GM21390 (cell line): Measurements from ENCODE around the gene RHEB.
"Not testable (repeated sequence)": the region's sequence is repeated elsewhere in the genome, so short reads cannot be mapped to it uniquely, and the experiment has no call there.

Experiments
- ATAC-seq: cut with Tn5 transposase; IDR thresholded peaks from one replicate; pipeline ENCODE4 v1.9.1; 2021; ENCODE audit not compliant: unreplicated experiment

The RHEB gene, protein sequence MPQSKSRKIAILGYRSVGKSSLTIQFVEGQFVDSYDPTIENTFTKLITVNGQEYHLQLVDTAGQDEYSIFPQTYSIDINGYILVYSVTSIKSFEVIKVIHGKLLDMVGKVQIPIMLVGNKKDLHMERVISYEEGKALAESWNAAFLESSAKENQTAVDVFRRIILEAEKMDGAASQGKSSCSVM

DNA sequence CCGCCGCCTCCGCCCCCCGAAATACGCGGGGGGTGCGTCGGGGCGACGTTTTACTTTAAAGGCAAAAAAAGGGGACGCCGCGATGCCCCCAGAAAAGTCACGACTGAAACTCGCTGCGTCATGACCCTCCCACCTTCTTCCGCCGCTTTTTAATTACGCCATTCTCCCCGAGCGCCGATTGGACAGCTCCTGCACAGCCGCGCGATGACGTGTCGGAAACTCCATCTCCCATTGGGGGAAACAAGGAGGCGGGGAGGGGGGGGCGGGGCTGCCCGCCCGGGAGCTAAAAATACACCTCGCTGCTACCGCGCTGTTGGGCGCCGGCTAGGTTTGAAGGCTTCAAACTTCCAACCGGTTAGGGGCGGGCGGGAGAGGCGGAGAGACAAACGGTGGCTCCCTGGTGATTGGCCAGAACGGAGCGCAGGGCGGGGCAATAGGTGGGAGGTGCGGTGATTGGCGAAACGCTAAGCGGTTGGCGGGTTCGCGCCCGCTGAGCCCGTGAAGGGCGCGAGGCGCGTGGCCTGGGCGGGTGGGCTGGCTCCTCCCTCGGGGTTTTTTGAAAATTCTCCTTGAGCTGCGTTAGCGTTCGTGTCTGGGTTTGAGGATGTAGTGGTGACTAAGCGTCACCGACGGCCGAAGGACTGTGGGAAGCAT lies at the start of gene RHEB:
Gene RHEB (minus strand): TSS at position 131 of the 654 bp plus-strand sequence. CDS start 384 bp downstream, outside the sequence.
- ATAC-seq, result peak; percentile 79

DNA sequence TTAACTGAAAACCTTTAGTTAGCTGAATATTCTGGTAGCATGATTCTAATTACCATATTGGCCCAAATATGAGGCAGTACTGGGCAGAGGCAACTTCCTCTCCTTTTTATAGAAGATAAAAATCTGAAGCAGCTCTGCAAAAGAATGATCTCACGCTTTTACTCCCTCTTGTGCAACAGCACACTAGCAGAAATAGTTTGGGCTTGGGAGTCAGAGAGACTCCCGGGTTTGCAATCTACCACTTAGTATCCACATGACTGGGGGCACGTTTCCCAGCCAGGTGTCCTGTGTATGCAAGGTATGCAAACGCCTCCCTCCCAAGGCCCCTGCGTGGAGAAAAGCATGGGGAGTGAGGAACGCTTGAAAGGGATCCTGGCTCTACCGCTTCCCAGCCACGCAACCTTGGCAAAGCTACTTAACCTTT lies 47.2 kb upstream of the RHEB start:
- ATAC-seq, result no peak

DNA sequence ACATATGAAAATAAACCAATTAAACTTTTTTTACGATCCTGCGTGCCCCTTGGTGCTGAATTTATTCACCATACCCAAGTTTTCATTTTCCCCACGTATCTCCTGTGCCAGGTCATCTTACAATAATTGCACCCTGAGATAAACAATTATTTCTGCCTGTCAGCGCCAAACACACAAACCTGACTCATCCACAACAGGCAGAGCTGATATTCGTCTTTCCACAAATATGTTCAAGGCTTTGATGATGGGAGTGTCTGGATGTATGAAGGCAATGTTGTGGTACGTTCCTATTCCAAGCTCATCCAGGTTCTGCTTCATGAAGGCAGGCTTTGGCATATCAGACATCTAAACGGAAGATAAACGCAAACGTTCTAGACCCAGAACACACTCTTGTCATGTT lies 45.8 kb upstream of the RHEB start:
- no peak for ATAC-seq

DNA sequence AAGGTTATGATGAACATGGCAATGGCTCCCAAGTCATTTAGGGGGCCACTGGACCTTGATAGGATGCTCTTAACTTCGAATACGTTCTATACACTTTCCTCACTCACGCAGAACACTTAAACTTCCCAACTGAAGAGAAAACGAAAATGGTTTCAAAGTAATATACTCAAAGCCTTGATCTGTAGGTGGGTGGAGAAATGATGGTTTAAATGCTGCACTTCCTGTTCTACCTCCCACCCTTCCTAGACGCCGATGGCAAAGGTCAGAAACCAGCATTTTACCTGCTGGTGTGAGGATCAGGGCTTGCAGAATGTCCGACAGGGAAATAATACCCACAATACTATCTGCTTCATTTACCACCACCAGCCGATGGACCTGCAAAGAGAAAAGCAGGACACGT lies 40.5 kb upstream of the RHEB start:
- ATAC-seq, result no peak

DNA sequence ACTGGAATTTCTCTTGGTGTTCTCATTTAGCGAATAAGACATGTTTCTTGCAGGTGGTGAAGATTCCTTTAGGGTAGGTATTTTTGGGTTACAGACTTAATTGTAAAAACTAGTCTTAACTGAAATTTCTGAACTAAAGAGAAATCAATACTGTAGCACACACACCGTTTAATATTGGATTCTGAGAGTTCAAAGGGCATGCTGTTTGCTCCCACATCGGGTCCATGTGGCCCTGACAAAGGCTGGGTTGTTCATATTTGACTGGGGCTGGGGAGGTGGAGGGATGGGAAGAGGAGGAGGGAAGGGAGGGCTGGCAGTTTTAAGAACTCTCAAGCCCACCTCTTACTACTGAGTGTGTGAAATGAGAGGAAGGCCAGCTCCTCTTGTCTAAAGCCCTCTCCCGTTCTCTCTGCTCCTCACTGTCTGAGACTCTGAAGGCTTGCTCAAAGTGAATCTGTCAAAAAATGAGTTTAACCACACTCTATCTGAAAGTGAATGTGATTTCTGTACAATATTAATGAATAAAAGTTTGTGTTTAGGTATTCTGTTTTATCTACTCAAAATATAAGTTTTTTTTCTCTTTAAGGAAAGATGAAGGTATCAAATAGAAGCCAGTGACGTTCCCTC lies 40.0 kb upstream of the RHEB start:
- no peak for ATAC-seq

DNA sequence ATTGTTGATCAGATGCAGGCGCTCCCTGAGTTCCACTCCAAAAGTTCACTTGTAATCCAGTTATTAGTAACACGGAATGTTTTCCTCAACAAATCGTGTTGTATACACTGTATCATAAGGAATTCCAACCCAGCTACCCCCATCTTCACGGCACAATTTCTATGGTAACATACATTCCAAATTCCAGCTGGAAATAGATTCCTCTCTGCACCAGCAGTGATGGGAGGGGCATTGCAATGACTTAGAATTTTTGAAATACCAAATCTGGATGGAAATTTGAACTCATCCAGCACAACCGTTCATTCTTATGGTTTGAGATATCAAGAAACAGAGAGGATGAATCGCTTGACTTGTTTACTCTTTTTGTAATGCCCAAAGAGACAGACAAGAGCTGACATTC lies 38.9 kb upstream of the RHEB start:
- ATAC-seq, result no peak

DNA sequence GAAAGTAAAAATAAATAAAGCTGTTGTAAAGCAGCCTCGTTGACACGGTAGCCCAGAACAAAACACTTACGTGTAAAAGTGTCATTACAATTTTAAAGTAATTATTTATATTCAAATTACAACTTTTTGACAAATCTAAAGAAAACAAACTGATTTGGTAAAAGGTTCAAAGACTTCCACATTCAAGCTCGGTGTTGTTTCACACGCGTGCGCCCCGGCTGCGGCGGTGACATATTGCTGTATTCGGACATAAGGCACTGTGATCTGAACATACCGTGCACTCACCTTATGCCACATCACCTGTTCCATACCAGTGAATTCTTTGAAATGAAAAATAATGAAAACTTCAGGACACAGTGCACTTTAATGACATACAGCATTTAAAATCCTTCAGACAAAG lies 36.9 kb upstream of the RHEB start:
- ATAC-seq, result no peak

DNA sequence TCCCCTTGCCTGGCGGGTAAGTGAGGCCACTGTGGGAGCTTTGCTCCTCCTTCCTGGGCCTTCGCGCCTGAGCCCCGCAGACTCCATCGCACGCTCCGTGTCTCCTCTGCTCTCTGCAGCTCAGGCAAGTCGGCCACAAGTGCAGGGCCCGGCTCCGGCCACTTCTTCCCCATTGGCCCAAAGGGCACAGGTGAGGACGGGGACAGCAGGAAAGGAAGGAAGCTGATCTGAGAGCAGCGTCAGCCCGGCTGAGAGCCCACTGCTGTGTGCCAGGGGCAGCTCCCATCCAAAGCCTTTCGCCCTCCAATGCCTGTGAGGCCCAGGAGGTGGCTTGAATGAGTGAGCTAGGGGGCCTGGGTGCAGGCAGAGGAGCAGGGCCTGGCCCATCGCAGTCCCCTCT lies 33.7 kb upstream of the RHEB start:
- no peak for ATAC-seq

DNA sequence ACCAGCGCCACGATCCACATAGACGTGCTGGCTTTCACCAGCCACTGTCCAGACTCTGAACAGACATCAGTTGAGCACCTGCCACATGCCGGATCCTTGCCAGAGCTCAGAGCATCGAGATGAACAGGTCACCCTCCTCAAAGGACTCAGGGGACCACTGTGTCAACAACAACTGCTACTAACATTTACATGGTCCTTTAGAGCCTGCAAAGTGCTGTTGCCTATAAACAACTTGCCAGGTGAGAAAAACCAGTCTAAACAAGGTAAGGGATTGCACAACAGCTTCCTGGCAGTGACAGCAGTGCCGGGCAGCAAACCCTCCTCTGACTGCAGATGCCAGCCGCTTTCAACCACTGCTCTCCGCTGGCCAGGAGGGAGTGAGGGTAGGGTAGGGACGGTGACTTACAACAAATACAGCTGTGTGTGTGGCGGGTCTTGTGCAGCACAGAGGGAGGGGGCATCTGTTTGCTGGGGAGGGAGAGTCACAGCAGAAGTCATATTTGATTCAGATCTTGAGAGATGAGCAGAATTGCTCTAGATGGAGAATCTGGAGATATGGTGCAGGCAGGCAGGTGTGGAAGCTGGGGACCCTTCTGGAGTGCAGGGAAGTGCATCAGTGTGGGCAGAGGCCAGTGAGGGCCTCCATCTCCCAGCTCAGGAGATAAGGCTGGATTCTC lies 32.8 kb upstream of the RHEB start:
- no peak for ATAC-seq

DNA sequence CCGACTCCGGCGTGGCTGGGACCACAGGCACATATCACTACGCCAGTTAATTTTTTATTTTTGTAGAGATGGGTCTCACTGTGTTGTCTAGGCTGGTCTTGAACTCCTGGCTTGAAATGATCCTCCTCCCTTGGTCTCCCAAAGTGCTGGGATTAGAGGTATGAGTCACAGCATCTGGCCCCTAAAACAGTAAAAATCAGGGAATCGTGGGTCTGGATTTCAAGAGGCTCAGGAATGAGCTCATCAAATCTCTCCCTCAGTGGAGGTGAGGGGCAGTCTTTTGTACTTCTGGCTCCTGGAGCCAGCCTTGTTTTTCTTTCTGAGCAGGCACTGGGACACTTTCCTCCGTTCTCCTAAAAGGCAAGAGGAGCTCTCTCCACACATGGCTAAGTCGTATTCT lies 32.1 kb upstream of the RHEB start:
- ATAC-seq, result no peak

DNA sequence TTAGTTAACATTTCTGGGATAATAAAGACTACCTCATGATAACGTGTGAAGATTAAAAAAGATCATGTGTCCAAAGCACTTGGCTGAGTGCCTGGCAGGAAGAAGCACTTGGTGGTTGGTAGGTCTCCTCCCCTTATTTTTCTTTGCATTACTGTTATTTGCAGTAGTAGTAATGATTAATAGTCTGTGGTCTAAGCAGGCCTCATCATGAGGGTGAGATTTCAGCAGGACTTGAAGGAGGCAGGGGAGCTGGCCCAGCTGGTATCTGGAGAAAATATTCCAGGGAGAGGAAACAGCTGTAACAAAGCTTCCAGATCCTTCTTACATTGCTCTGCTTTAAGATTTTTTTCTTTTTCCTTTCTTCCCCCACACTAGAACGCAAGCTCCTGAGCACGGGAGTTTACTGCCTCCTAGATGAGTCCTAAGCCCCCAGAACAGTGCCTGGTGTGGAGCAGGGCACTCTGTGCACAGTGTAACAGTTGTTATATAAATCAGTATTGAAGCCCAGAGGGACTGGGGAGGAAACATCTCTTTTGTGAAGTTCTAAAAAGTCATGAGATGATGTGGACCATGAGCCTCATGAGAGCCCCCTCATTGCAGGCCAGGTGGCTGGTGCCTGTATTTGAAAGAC lies 31.1 kb upstream of the RHEB start:
- ATAC-seq, result no peak

DNA sequence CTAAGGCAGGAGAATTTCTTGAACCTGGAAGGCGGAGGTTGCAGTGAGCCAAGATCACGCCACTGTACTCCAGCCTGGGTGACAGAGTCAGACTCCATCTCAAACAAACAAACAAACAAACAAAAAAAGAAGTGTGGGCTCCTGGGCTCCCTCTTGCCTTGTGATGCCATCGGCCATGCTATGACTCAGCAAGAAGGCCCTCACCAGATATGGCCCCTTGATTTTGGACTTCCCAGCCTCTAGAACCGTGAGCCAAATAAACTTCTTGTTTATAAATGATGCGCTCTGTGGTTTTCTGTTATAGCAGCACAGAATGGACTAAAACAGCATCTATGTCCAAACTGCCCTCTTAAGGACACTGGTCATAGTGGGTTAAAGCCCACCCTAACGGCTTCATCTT lies 29.9 kb upstream of the RHEB start:
- ATAC-seq, result no peak

DNA sequence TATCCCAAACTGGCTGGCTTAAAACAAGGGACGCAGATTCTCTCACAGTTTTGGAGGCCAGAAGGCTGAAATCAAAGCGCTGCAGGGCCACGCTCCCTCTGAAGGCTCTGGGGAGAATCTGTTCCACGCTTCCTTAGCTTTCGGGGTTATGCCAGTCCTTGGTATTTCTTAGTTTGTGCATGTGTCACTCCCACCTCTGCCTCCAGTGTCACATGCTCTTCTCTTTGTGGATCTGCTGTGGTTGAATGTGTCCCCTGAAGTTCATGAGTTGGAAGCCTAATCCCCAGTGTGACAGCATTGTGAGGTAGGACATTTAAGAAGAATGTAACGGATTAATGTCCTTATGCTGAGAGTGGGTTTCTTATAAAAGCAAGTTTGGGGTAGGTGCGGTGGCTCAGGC lies 29.4 kb upstream of the RHEB start:
- no peak for ATAC-seq

DNA sequence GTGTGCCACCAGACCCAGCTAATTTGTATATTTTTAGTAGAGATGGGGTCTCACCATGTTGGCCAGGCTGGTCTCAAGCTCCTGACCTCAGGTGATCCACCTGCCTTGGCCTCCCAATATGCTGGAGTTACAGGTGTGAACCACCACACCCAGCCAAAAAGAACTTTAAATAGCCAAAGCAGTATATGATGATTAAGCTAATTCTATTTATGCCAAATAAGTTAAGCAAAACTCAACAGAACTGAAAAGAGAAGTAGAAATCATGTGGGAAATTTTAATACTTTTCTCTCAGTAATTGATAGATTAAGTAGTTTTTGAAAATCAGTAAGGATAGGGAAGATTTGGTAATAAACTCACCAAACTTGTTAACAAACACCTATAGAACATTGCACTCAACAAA lies 24.5 kb upstream of the RHEB start:
- ATAC-seq, result no peak

DNA sequence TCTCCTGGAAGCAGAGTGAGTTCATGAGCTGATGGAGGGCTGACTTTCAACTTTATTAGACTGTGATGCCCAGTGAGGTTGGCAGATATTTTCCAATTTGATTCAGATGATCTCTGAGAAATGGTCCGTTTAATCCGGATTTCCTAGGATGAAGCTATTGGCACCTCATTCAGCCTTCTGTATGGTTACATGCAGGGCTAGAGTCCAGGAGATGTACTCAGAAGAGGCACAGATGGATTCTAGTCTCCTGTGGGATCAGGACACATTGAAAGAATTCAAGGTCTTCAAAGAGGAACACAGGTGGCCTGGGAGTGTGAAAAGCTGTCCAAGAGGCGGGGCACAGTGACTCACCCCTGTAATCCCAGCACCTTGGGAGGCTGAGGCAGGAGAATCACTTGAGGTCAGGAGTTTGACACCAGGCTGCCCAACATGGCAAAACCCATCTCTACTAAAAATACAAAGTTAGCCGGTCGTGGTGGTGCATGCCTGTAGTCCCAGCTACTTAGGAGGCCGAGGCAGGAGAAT lies 23.0 kb upstream of the RHEB start:
- no peak for ATAC-seq

DNA sequence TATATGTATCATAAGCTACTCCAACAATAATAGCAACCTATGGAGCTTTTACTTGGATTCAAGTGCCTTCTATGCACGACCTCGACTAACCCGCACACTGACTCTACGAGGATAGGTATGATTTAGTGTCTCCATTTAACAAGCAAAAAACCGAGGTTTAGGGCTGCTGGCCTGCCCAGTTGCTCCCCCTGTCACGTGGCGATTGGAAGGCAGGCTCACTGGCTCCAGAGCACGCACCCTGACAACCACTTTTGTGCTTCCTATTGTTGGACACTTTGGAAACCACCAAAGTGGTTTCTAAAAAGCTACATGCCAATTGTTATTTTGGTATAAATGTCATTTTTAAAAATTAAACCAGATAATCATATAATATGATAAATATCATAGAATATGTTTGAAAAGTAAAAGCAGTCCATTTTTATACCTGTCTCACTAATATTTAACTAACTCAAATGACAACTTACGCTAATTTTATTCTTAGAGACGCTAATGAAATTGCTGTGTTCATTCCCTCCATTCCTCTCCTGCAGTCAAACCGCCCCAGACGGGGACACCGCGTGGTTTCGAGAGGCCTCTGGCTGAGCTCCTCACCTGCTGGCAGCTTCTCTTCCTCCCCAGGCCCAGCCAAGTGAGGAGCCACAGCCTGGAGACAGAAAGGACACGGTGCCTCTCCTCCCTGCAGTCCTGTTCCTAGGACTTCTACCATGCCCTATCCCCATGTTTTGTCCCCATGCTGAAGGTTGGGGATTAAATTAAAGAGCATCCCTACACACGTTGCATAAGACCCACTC lies 22.2 kb upstream of the RHEB start:
- ATAC-seq, result no peak

DNA sequence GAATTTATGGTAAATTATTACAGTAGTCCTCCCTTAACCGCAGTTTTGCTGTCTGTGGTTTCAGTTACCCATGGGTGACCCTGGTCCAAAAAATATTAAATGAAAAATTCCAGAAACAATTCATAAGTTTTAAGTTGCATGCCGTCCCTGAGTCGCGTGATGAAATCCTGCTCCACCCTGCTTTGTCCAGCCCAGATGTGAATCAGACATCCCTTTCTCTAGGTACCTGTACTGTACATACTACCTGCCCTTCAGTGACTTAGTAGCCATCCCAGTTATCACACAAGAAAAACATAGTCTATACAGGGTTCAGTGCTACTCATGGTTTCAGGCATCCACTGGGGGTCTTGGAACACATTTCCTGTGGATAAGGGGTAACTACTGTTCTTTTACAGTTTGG lies 20.5 kb upstream of the RHEB start:
- ATAC-seq, result no peak

DNA sequence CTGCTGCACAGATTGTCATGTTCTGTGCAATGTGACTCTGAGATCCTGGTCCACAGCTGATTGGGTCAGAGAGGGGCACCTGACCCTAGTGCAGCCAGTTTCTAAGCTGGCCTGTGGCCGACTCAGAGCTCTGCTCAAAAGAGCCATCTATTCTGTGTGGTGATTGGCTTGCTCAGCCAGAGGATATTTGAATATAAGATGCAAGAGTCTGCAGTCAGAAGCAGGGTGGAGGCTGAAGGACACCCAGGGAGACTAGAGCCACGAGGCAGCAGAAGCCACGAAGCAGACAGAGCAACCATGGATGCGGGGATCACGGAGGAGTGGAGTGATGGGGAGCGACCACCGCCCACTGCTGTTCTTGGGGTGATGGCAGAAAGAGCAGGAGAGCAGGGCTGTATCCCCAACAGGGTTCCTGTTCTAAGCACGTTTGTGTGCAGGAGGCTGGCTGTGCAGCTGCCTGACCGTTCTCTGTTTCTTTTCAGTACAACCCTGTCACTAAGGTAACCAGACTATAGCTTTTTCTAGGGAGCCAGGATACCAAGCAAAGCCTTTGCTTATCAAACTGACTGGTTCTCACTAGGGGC lies 19.5 kb upstream of the RHEB start:
- peak; percentile 70 for ATAC-seq

DNA sequence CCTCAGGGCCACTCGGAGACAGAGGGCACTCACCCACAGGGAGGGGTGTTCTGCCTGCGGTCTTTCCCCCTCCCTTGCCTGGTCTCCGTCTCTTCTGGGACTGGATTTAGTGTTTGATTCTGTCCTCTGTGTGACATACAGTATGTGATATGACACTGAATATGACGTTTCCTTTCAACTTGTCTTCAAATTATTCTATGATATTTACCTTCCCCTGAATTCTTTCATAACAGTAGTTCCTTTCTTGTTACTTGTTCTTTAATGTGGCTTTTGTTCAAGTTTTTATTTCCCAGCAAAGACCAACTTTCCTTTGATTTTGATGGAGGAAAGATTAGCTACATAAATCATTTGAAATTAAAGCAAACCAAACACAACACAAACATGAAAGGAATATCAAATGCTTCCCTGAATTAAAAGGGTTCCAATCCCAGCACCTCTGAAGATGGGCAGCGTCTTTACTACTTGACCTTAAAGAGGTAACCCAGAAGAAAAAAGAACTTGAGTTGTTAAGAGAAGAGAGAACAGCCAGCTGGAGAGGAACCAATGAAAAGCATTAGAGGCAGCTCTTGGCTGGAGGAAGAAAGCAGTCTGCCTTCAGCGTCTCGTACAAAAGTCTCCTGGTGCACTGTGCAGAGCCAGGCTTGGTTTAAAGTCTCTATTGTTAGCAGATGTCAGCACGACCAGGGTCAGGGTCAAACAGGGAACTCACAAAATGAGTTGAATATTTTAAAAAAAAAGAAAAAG lies 18.3 kb upstream of the RHEB start:
- ATAC-seq, result no peak

DNA sequence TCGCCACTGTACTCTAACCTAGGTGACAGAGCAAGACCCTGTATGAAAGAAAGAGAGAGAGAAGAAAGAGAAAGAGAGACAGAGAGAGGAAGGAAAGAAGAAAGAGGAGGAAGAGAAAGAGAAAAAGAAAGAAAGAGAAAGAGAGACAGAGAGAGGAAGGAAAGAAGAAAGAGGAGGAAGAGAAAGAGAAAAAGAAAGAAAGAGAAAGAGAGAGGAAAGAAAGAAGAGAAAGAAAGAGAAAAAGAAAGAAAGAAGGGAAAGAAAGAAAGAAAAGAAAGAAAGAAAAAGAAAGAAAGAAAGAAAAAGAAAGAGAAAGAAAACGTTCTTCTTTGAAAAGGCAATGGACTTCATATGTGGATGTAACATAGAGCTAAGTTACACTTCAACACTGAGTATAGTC lies 16.5 kb upstream of the RHEB start:
- not testable (repeated sequence) for ATAC-seq
